Fibroblast of mammary gland (primary cell): ENCODE data around the gene OVOL3.

Experiments used
- DNase-seq: peaks from one replicate; pipeline ENCODE4 v3.0.0-alpha.2; 2010; ENCODE audit warnings: low read depth
- H3K4me3 ChIP-seq: 2 replicates; pipeline ENCODE4 v1.5.1; 2011; ENCODE audit warnings: low read depth, mild to moderate bottlenecking, low read length, moderate library complexity; ENCODE audit not compliant: control insufficient read depth
- CTCF ChIP-seq: conservative IDR thresholded peaks from 2 replicates; pipeline ENCODE4 v1.5.1; 2011; ENCODE audit warnings: low read depth, low read length, inconsistent platforms; ENCODE audit not compliant: control insufficient read depth, insufficient read depth

OVOL3 gene

GRCh38 chr19:36089847-36090246 lies 21.1 kb upstream of the OVOL3 start:
- no peak overlapping the region for H3K4me3 ChIP-seq
- TF ChIP-seq CTCF: no peak
- DNase-seq: no peak

- DNase-seq: no peak
- H3K4me3 ChIP-seq: no peak overlapping the region
- TF ChIP-seq CTCF: no peak
These were observed 19.8 kb upstream of the OVOL3 start for GRCh38 chr19:36090910-36091695.

GRCh38 chr19:36092566-36092965 lies 18.4 kb upstream of the OVOL3 start:
- DNase-seq: no peak
- no peak overlapping the region for H3K4me3 ChIP-seq
- no peak for TF ChIP-seq CTCF

- no peak overlapping the region for H3K4me3 ChIP-seq
- no peak for TF ChIP-seq CTCF
- peak; percentile 17 for DNase-seq
These were observed 17.7 kb upstream of the OVOL3 start for GRCh38 chr19:36093146-36093662.

GRCh38 chr19:36093687-36094086 lies 17.3 kb upstream of the OVOL3 start:
- TF ChIP-seq CTCF: no peak
- H3K4me3 ChIP-seq: no peak overlapping the region
- no peak for DNase-seq

- DNase-seq: no peak
- TF ChIP-seq CTCF: no peak
- no peak overlapping the region for H3K4me3 ChIP-seq
These were observed 13.9 kb upstream of the OVOL3 start for GRCh38 chr19:36097036-36097435.
